ENCODE results near the gene GSTP1.
"Not testable (repeated sequence)": the region's sequence is repeated elsewhere in the genome, so short reads cannot be mapped to it uniquely, and the experiment has no call there.

GSTP1 gene

GRCh38 chr11:67548555-67549110 lies 35.0 kb upstream of the GSTP1 start:
- TF ChIP-seq CTCF (IDR thresholded peaks at IDR 0.05; ENCODE audit: borderline replicate concordance, insufficient read depth, low read depth, low read length), result no peak
- no peak overlapping the region for H3K4me3 ChIP-seq (ENCODE audit: low read depth, low read length)

- TF ChIP-seq CTCF (IDR thresholded peaks at IDR 0.05; ENCODE audit: borderline replicate concordance, insufficient read depth, low read depth, low read length), result no peak
- H3K4me3 ChIP-seq (ENCODE audit: low read depth, low read length), result no peak overlapping the region
These were observed 32.5 kb upstream of the GSTP1 start for GRCh38 chr11:67551127-67551526.

- H3K4me3 ChIP-seq (ENCODE audit: low read depth, low read length), result not testable (repeated sequence)
These were observed 31.9 kb upstream of the GSTP1 start for GRCh38 chr11:67551697-67552096.

DNA sequence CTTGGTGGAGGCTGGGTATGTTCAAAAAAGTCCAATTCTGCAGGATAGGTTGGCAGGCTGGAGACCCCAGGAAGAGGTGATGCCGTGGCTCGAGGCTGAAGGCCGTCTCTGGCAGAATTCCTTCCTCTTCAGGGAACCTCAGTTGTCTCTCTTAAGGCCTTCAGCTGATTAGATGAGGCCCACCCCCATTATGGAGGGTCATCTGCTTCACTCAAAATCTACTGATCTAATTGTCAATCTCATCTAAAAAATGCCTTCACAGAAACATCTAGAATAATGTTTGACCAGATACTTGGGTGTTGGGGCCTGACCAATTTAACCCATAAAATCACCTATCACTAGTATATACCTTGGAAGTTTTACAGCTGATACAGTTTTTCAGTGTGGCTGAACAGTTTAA lies 27.4 kb upstream of the GSTP1 start:
- TF ChIP-seq CTCF (IDR thresholded peaks at IDR 0.05; ENCODE audit: borderline replicate concordance, insufficient read depth, low read depth, low read length), result no peak

DNA sequence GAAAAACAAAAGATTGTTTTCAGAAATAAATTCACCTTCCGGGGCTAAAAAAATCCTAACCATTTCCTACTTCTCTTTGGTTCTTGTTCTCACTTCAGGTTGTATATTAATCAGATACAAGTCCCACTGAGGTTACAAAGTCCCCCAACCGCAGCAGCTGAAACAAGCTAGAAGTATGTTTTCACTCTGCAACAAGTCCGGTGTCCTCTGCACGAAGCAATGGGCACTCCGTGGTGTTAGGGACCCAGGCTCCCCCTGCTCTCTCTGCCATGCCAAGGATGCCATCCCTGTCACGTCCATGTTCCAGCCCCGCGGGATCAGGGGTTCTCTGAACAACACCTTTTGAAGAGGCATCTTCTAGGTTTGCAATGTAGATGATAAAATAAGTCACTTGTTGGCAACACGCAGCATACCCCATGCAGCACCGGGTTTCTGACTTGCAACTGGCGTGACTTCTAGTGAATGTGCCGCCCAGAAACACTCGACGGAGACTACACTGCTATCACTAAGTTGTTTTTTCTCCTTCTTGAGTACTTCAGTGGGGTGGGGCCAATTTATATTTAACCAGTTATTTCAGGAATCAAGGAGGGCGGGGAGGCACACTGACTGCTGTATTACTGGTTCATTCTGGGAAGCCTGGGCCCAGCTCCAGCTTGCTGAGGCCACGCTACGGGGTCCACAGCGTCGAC lies 25.4 kb upstream of the GSTP1 start:
- no peak for TF ChIP-seq CTCF (IDR thresholded peaks at IDR 0.05; ENCODE audit: borderline replicate concordance, insufficient read depth, low read depth, low read length)

More for the DNA sequence above, 27.4 kb upstream of the GSTP1 start:
- H3K4me3 ChIP-seq (ENCODE audit: low read depth, low read length), result no peak overlapping the region

DNA sequence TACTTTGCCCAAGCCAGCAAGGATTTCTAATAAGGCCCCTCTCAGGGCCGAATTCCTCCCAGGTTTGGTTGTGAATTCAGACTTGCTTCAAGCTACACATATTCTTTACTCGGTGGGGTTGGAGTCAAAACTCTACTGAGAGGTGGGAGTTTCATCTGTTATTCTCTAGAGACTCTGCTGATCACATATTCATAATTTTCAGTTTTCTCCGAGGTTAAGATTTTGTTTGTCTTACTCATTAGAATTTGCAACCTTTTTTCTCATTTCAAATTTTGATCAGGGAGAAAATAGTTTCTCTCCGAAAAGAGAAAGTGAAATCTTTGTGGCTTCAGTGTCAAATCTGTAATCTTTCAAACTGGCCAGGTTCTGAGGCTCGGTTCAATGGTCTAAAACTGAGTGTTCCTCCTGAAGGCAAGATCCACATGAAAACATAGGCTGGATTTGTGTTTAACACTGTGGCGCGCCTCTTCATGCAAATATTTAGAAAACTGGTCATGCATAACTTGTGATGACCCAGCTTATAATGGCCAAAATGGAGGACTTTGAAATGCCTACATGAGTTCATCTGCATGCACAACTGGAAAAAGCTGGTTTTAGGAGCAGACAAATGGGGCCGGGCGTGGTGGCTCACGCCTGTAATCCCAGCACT lies 21.5 kb upstream of the GSTP1 start:
- no peak for TF ChIP-seq CTCF (IDR thresholded peaks at IDR 0.05; ENCODE audit: borderline replicate concordance, insufficient read depth, low read depth, low read length)
- H3K4me3 ChIP-seq (ENCODE audit: low read depth, low read length), result no peak overlapping the region

More for the DNA sequence above, 25.4 kb upstream of the GSTP1 start:
- H3K4me3 ChIP-seq (ENCODE audit: low read depth, low read length), result peak overlapping the region; percentile 23

DNA sequence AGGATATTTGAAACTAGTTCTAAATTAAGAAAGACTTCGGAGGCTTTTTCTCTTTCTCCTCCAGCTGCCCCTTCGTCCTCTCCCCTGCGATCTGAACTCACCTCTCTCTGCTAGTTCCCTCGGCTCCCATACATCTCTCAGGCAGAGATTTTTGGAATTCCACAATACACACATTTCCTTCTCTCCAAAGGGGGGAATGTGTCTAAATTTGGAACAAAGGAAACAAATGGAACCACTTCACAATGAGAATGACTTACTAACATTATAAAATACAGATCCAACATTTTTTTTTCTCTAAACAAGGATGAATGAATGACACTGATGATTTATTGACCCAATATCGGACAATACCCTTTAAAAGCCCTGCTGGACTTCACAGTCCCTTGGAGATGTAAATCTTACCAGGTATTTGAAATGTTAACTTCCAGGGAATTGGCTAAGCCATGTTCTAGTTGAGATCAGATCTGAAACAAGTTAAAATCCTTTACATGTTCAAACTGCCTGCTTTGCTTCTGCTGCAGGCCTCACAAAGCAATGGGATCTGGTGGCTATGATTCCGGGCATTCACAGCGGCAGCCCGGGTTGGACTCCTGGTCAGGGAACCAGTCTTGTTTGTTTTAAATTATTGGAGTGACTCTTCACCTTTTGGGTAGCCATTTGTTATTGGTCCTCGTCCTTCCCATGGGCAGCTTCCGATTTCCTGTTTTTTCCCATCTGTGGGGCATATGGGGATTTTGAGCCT lies 20.5 kb upstream of the GSTP1 start:
- no peak for TF ChIP-seq CTCF (IDR thresholded peaks at IDR 0.05; ENCODE audit: borderline replicate concordance, insufficient read depth, low read depth, low read length)
- H3K4me3 ChIP-seq (ENCODE audit: low read depth, low read length), result no peak overlapping the region

DNA sequence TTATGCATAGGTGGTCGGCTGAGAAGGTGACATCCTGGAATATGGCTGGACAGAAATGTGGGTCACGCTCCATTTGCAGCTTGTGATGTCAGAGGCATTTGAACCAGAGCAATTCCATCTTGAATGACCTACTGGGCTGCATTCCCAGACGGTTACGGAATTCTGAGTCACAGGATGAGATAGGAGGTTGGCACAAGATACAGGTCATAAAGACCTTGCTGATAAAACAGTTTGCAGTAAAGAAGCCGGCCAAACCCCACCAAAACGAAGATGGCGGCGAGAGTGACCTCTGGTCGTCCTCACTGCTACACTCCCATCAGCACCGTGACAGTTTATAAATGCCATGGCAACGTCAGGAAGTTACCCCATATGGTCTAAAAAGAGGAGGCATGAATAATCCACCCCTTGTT lies 19.9 kb upstream of the GSTP1 start:
- H3K4me3 ChIP-seq (ENCODE audit: low read depth, low read length), result not testable (repeated sequence)
